Activated T-cell treated with anti-CD3 and anti-CD28 coated beads, Interleukin-2, amount 50 U/mL, for 4 hours (primary cell): ENCODE measurements around the gene AMBP. TPM values are rescaled to one million over a fixed set of nuclear protein-coding genes. Genes with fewer than 3 reads are reported as not detected.

Experiments used
- ATAC-seq, 2 donors: fragments of 200-7000 bp; cut with Tn5 transposase; one replicate each; pipeline ENCODE4 v1.10.0; 2021
- DNase-seq: peaks from one replicate; pipeline ENCODE4 v3.0.0-alpha.2; 2020
- H3K27me3 Mint-ChIP-seq: one replicate; pipeline ENCODE4 v1.8.0; 2021; ENCODE audit warnings: low read depth, mixed read lengths
- H3K36me3 Mint-ChIP-seq: one replicate; pipeline ENCODE4 v1.8.0; 2022; ENCODE audit warnings: mixed read lengths; ENCODE audit not compliant: insufficient read depth
- H3K4me1 Mint-ChIP-seq: one replicate; pipeline ENCODE4 v1.8.0; 2021; ENCODE audit warnings: low read depth, mixed read lengths
- H3K4me3 Mint-ChIP-seq: one replicate; pipeline ENCODE4 v1.8.0; 2021; ENCODE audit warnings: mild to moderate bottlenecking, moderate library complexity, mixed read lengths
- H3K9me3 Mint-ChIP-seq: one replicate; pipeline ENCODE4 v1.8.0; 2021; ENCODE audit warnings: mixed read lengths
- total RNA-seq, 3 donors: library from RNA; stranded (reverse); gene quantifications; one replicate each; pipeline ENCODE4 v1.2.1, GENCODE V29; 2021

The AMBP gene
- total RNA-seq, 3 donors from 2014 or later: 1.1 to 1.7 (median 1.5) TPM

- H3K9me3 Mint-ChIP-seq: peaks cover 18% of the 10 kb centered on the region
- peaks cover 4% of the 10 kb centered on the region for H3K36me3 Mint-ChIP-seq
- no peak for DNase-seq
- no peaks in the 10 kb centered on the region for H3K4me1 Mint-ChIP-seq
- no peak overlapping the region for H3K4me3 Mint-ChIP-seq
- ATAC-seq: no peak
- peaks cover 2% of the 10 kb centered on the region for H3K27me3 Mint-ChIP-seq
Observed at GRCh38 chr9:114017741-114018715, 60.1 kb downstream of the AMBP start.

- DNase-seq (no peak), ATAC-seq (no peak)
- H3K36me3 Mint-ChIP-seq: no peaks in the 10 kb centered on the region
- peaks cover 12% of the 10 kb centered on the region for H3K9me3 Mint-ChIP-seq
- no peaks in the 10 kb centered on the region for H3K4me1 Mint-ChIP-seq
- no peak overlapping the region for H3K4me3 Mint-ChIP-seq
- H3K27me3 Mint-ChIP-seq: peaks cover 2% of the 10 kb centered on the region
Observed at GRCh38 chr9:114016629-114017423, 61.3 kb downstream of the AMBP start.

GRCh38 chr9:114016101-114016500, 62.0 kb downstream of the AMBP start:
- Mint-ChIP-seq H3K4me1 (no peaks in the 10 kb centered on the region), H3K27me3 (peaks cover 2% of the 10 kb centered on the region), H3K4me3 (no peak overlapping the region), H3K36me3 (no peaks in the 10 kb centered on the region), H3K9me3 (peaks cover 10% of the 10 kb centered on the region)
- ATAC-seq (no peak), DNase-seq (no peak)

GRCh38 chr9:114015607-114016006, 62.5 kb downstream of the AMBP start:
- H3K4me3 Mint-ChIP-seq: no peak overlapping the region
- no peaks in the 10 kb centered on the region for H3K4me1 Mint-ChIP-seq
- H3K27me3 Mint-ChIP-seq: peaks cover 2% of the 10 kb centered on the region
- peaks cover 10% of the 10 kb centered on the region for H3K9me3 Mint-ChIP-seq
- DNase-seq (no peak), ATAC-seq (no peak)
- no peaks in the 10 kb centered on the region for H3K36me3 Mint-ChIP-seq

GRCh38 chr9:114014044-114014443, 64.1 kb downstream of the AMBP start:
- ATAC-seq (no peak), DNase-seq (no peak)
- Mint-ChIP-seq H3K27me3 (peaks cover 2% of the 10 kb centered on the region), H3K4me1 (no peaks in the 10 kb centered on the region), H3K36me3 (no peaks in the 10 kb centered on the region), H3K9me3 (peaks cover 10% of the 10 kb centered on the region), H3K4me3 (no peak overlapping the region)

GRCh38 chr9:114012126-114012525, 66.0 kb downstream of the AMBP start:
- no peak for DNase-seq
- Mint-ChIP-seq H3K4me1 (no peaks in the 10 kb centered on the region), H3K9me3 (peaks cover 10% of the 10 kb centered on the region), H3K4me3 (no peak overlapping the region), H3K36me3 (no peaks in the 10 kb centered on the region), H3K27me3 (peaks cover 2% of the 10 kb centered on the region)
- no peak for ATAC-seq

GRCh38 chr9:114011313-114011712, 66.8 kb downstream of the AMBP start:
- DNase-seq: no peak
- H3K4me1 Mint-ChIP-seq: no peaks in the 10 kb centered on the region
- no peaks in the 10 kb centered on the region for H3K36me3 Mint-ChIP-seq
- H3K9me3 Mint-ChIP-seq: peaks cover 10% of the 10 kb centered on the region
- ATAC-seq: no peak
- no peak overlapping the region for H3K4me3 Mint-ChIP-seq
- H3K27me3 Mint-ChIP-seq: peaks cover under 1% of the 10 kb centered on the region

Other genes starting within 250 kb of the AMBP start
- under 1 TPM; 0.19 to 0.48 (median 0.21) TPM for gene ZNF618, start 202.0 kb downstream of the AMBP start, total RNA-seq
- gene KIF12, start 21.0 kb upstream of the AMBP start, total RNA-seq: under 1 TPM in 1 of 3 donors, not detected in 2; 0.10 TPM
- gene COL27A1, start 77.2 kb upstream of the AMBP start, total RNA-seq: 1 to 10 TPM; 1.4 to 2.8 (median 1.7) TPM
- 1 to 10 TPM; 2.4 to 4.5 (median 3.5) TPM for gene ORM1, start 244.8 kb upstream of the AMBP start, total RNA-seq